Trophoblast cell (in vitro differentiated cells and primary cell): Measurements from ENCODE around the gene ING3.

Source experiments
- DNase-seq, 2 donors: peaks; one replicate each; pipeline ENCODE4 v3.0.0-alpha.2; 2016
- H2AFZ ChIP-seq: 2 replicates; pipeline ENCODE4 v1.6.1; 2013; ENCODE audit warnings: low read length, moderate library complexity, mild to moderate bottlenecking; ENCODE audit not compliant: insufficient read depth, poor library complexity
- H2AK5ac ChIP-seq: 2 replicates; pipeline ENCODE4 v1.6.1; 2013; ENCODE audit warnings: mild to moderate bottlenecking, low read length
- H2BK120ac ChIP-seq: 2 replicates; pipeline ENCODE4 v1.6.1; 2013; ENCODE audit warnings: low read length, mild to moderate bottlenecking, moderate library complexity; ENCODE audit not compliant: insufficient read depth, poor library complexity
- H2BK12ac ChIP-seq: 2 replicates; pipeline ENCODE4 v1.6.1; 2013; ENCODE audit warnings: mild to moderate bottlenecking, low read length, moderate library complexity
- H2BK5ac ChIP-seq: 2 replicates; pipeline ENCODE4 v1.6.1; 2013; ENCODE audit warnings: low read length, low read depth, moderate library complexity, mild to moderate bottlenecking; ENCODE audit not compliant: poor library complexity
- H3K14ac ChIP-seq: 2 replicates; pipeline ENCODE4 v1.6.1; 2013; ENCODE audit warnings: mild to moderate bottlenecking, low read length
- H3K18ac ChIP-seq: 2 replicates; pipeline ENCODE4 v1.6.1; 2013; ENCODE audit warnings: mild to moderate bottlenecking, low read length
- H3K23ac ChIP-seq: 2 replicates; pipeline ENCODE4 v1.6.1; 2013; ENCODE audit warnings: low read length
- H3K27ac ChIP-seq: 2 replicates; pipeline ENCODE4 v1.5.1; 2013; ENCODE audit warnings: low read depth, mild to moderate bottlenecking, inconsistent platforms, low read length, moderate library complexity
- H3K27me3 ChIP-seq: 2 replicates; pipeline ENCODE4 v1.6.1; 2013; ENCODE audit warnings: inconsistent platforms, mild to moderate bottlenecking, low read length, moderate library complexity; ENCODE audit not compliant: insufficient read depth
- H3K36me3 ChIP-seq, 2 experiments: 1 replicate in 1 of 2; 2 replicates in 1 of 2; pipeline ENCODE4 v1.6.1; 2013; ENCODE audit warnings: low read length in 2 of 2, mild to moderate bottlenecking in 2 of 2, moderate library complexity in 1 of 2; ENCODE audit not compliant: insufficient read depth in 2 of 2, control insufficient read depth in 1 of 2
- H3K4ac ChIP-seq: 2 replicates; pipeline ENCODE4 v1.6.1; 2013; ENCODE audit warnings: low read depth, mild to moderate bottlenecking, low read length, moderate library complexity
- H3K4me1 ChIP-seq, 2 experiments: 1 replicate in 1 of 2; 2 replicates in 1 of 2; pipeline ENCODE4 v1.6.1; 2013; ENCODE audit warnings: low read length in 2 of 2, mild to moderate bottlenecking in 2 of 2, moderate library complexity in 1 of 2; ENCODE audit not compliant: insufficient read depth in 2 of 2, control insufficient read depth in 1 of 2
- H3K4me2 ChIP-seq: 2 replicates; pipeline ENCODE4 v1.6.1; 2013; ENCODE audit warnings: inconsistent platforms, mild to moderate bottlenecking, low read length, moderate library complexity
- H3K4me3 ChIP-seq: 2 replicates; pipeline ENCODE4 v1.5.1; 2013; ENCODE audit warnings: mild to moderate bottlenecking, low read depth, low read length, inconsistent platforms
- H3K79me1 ChIP-seq: one replicate; pipeline ENCODE4 v1.6.1; 2013; ENCODE audit warnings: low read length
- H3K79me2 ChIP-seq: 2 replicates; pipeline ENCODE4 v1.6.1; 2013; ENCODE audit warnings: low read length, mild to moderate bottlenecking; ENCODE audit not compliant: control insufficient read depth, insufficient read depth, poor library complexity
- H3K9ac ChIP-seq: 2 replicates; pipeline ENCODE4 v1.6.1; 2013; ENCODE audit warnings: mild to moderate bottlenecking, low read length
- H3K9me3 ChIP-seq: 2 replicates; pipeline ENCODE4 v1.6.1; 2013; ENCODE audit warnings: low read depth, mild to moderate bottlenecking, control low read depth, inconsistent platforms, low read length; ENCODE audit not compliant: insufficient read depth
- H4K12ac ChIP-seq: 2 replicates; pipeline ENCODE4 v1.6.1; 2013; ENCODE audit warnings: low read depth, mild to moderate bottlenecking, low read length, moderate library complexity
- H4K8ac ChIP-seq: 2 replicates; pipeline ENCODE4 v1.6.1; 2013; ENCODE audit warnings: low read depth, mild to moderate bottlenecking, low read length, moderate library complexity
- H4K91ac ChIP-seq: one replicate; pipeline ENCODE4 v1.6.1; 2013; ENCODE audit warnings: low read depth, mild to moderate bottlenecking, low read length, moderate library complexity
- WGBS: extraction: QIAGEN DNeasy Blood & Tissue Kit; methylation state at CpG from one replicate; pipeline ENCODE4 v1.1.7; 2013; ENCODE audit warnings: missing lambda C conversion rate; ENCODE audit not compliant: insufficient read length, insufficient coverage; ENCODE audit errors: extremely low coverage; 5-methylcytosine and 5-hydroxymethylcytosine counted together

Gene ING3

GRCh38 chr7:121011401-121011800 lies 60.8 kb downstream of the ING3 start:
- no peaks in the 10 kb centered on the region for H3K27me3 ChIP-seq
- no peaks in the 10 kb centered on the region for H3K36me3 ChIP-seq
- no peaks in the 10 kb centered on the region for H3K79me1 ChIP-seq
- H4K8ac ChIP-seq, result no peak overlapping the region
- no peak overlapping the region for H3K18ac ChIP-seq
- H3K79me2 ChIP-seq, result no peaks in the 10 kb centered on the region
- no peak overlapping the region for H3K4ac ChIP-seq
- no peaks in the 10 kb centered on the region for H3K4me1 ChIP-seq
- no peak overlapping the region for H2BK12ac ChIP-seq
- no CpG with 5 or more reads among the region's 1 CpG for WGBS
- H2BK5ac ChIP-seq, result no peak overlapping the region
- H2BK120ac ChIP-seq, result no peak overlapping the region
- no peak overlapping the region for H2AFZ ChIP-seq
- no peak for DNase-seq
- no peak overlapping the region for H3K23ac ChIP-seq
- no peaks in the 10 kb centered on the region for H3K9me3 ChIP-seq
- no peak overlapping the region for H4K91ac ChIP-seq
- H3K27ac ChIP-seq, result no peak overlapping the region
- H2AK5ac ChIP-seq, result no peak overlapping the region
- H3K14ac ChIP-seq, result no peak overlapping the region
- no peak overlapping the region for H3K4me3 ChIP-seq
- H4K12ac ChIP-seq, result no peak overlapping the region
- no peak overlapping the region for H3K4me2 ChIP-seq
- H3K9ac ChIP-seq, result no peak overlapping the region

- Histone ChIP-seq H3K9me3 (no peaks in the 10 kb centered on the region), H3K18ac (no peak overlapping the region), H2BK120ac (no peak overlapping the region), H3K4me1 (no peaks in the 10 kb centered on the region), H2BK12ac (no peak overlapping the region), H3K79me2 (no peaks in the 10 kb centered on the region), H4K8ac (no peak overlapping the region), H2AK5ac (no peak overlapping the region), H2AFZ (no peak overlapping the region), H3K9ac (no peak overlapping the region), H3K23ac (no peak overlapping the region), H3K36me3 (no peaks in the 10 kb centered on the region), H3K14ac (no peak overlapping the region), H3K4me3 (no peak overlapping the region), H3K27ac (no peak overlapping the region), H4K91ac (no peak overlapping the region), H4K12ac (no peak overlapping the region), H2BK5ac (no peak overlapping the region), H3K79me1 (no peaks in the 10 kb centered on the region), H3K4me2 (no peak overlapping the region), H3K27me3 (no peaks in the 10 kb centered on the region), H3K4ac (no peak overlapping the region)
- WGBS, result no CpG with 5 or more reads among the region's 6 CpGs
- no peak for DNase-seq
These were observed 61.7 kb downstream of the ING3 start for GRCh38 chr7:121012170-121012874.

GRCh38 chr7:121012919-121013318 lies 62.3 kb downstream of the ING3 start:
- no peak overlapping the region for H3K4ac ChIP-seq
- no peak overlapping the region for H2BK120ac ChIP-seq
- H3K4me3 ChIP-seq, result no peak overlapping the region
- no peak overlapping the region for H3K9ac ChIP-seq
- H3K79me2 ChIP-seq, result no peaks in the 10 kb centered on the region
- H2BK5ac ChIP-seq, result no peak overlapping the region
- H3K4me2 ChIP-seq, result no peak overlapping the region
- no peak overlapping the region for H4K8ac ChIP-seq
- H3K27ac ChIP-seq, result no peak overlapping the region
- no peak overlapping the region for H2AK5ac ChIP-seq
- H3K14ac ChIP-seq, result no peak overlapping the region
- H3K4me1 ChIP-seq, result no peaks in the 10 kb centered on the region
- no peaks in the 10 kb centered on the region for H3K9me3 ChIP-seq
- H4K12ac ChIP-seq, result no peak overlapping the region
- H4K91ac ChIP-seq, result no peak overlapping the region
- DNase-seq, result no peak
- H3K23ac ChIP-seq, result no peak overlapping the region
- no peaks in the 10 kb centered on the region for H3K36me3 ChIP-seq
- H3K79me1 ChIP-seq, result no peaks in the 10 kb centered on the region
- H2AFZ ChIP-seq, result no peak overlapping the region
- no CpG with 5 or more reads among the region's 2 CpGs for WGBS
- H3K18ac ChIP-seq, result no peak overlapping the region
- no peaks in the 10 kb centered on the region for H3K27me3 ChIP-seq
- no peak overlapping the region for H2BK12ac ChIP-seq

- H3K18ac ChIP-seq, result no peak overlapping the region
- H3K4me2 ChIP-seq, result no peak overlapping the region
- H3K14ac ChIP-seq, result no peak overlapping the region
- no peaks in the 10 kb centered on the region for H3K79me2 ChIP-seq
- H3K36me3 ChIP-seq, result no peaks in the 10 kb centered on the region
- no peaks in the 10 kb centered on the region for H3K4me1 ChIP-seq
- no peak overlapping the region for H4K8ac ChIP-seq
- H3K9ac ChIP-seq, result no peak overlapping the region
- no peak overlapping the region for H3K4me3 ChIP-seq
- no peak overlapping the region for H2BK5ac ChIP-seq
- no peak overlapping the region for H2BK12ac ChIP-seq
- no CpG with 5 or more reads among the region's 4 CpGs for WGBS
- H3K79me1 ChIP-seq, result no peaks in the 10 kb centered on the region
- no peak overlapping the region for H4K12ac ChIP-seq
- no peaks in the 10 kb centered on the region for H3K27me3 ChIP-seq
- no peaks in the 10 kb centered on the region for H3K9me3 ChIP-seq
- H2BK120ac ChIP-seq, result no peak overlapping the region
- no peak overlapping the region for H2AFZ ChIP-seq
- H4K91ac ChIP-seq, result no peak overlapping the region
- H3K23ac ChIP-seq, result no peak overlapping the region
- DNase-seq, result no peak
- H3K27ac ChIP-seq, result no peak overlapping the region
- H2AK5ac ChIP-seq, result no peak overlapping the region
- no peak overlapping the region for H3K4ac ChIP-seq
These were observed 65.0 kb downstream of the ING3 start for GRCh38 chr7:121015560-121015959.
